Right lobe of liver (tissue), 4 donors: Measurements from ENCODE around the gene CAST.

ENCODE experiments used
- CTCF ChIP-seq, 4 donors: fragments of 200-600 bp in 3 of 4; fragments of 450-650 bp in 1 of 4; IDR thresholded peaks; one replicate each; pipeline versions ENCODE4 v1.5.1 to v1.8.0; 2016 to 2022; ENCODE audit warnings: antibody characterized with exemption in 4 of 4, mild to moderate bottlenecking in 2 of 4
- POLR2A ChIP-seq: fragments of 450-650 bp; IDR thresholded peaks from one replicate; pipeline ENCODE4 v1.6.1; 2017; ENCODE audit warnings: antibody characterized with exemption, mild to moderate bottlenecking
- donor health status: DM: no; HTN: no; CAD: no.
- donor health status: DM: no; HTN: no; CAD: no.
- donor health status: DM: no; HTN: yes; CAD: no.

- TF ChIP-seq CTCF (IDR thresholded peaks at IDR 0.05) (no peak), POLR2A (no peak)
Observed at GRCh38 chr5:96616801-96617200, 45.4 kb upstream of the CAST start.
